ENCODE results near the gene RB1. TPM values are rescaled to one million over a fixed set of nuclear protein-coding genes. Genes with fewer than 3 reads are reported as not detected.

The RB1 gene
- total RNA-seq, 4 donors from 2014 or later: 23.0 to 62.6 (median 42.4) TPM

DNA sequence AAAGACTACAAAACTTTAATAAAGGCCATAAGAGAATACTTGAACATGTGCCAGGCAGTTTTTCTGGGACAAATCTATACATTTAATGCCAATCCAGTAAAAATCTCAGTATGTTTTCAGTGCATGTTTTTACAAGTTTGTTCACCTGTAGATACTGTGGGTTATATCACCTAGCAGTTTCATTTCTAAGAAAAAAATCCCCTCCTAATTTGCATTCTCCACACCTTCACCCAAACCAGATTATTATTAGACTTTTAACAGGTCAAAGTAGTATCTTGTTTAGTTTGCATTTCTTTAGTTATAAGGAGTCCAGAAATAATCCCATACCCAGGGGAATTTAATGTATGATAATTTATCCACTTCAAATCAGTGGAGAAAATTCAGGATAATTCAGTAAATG lies 126.3 kb downstream of the RB1 start:
- intact Hi-C loops (cut with DNase I): no loop called here
- no peaks in the 10 kb centered on the region for H3K9me3 ChIP-seq
- no peaks in the 10 kb centered on the region for H3K36me3 ChIP-seq
- TF ChIP-seq POLR2A (IDR thresholded peaks at IDR 0.05): no peak
- TF ChIP-seq, protein P1, sequence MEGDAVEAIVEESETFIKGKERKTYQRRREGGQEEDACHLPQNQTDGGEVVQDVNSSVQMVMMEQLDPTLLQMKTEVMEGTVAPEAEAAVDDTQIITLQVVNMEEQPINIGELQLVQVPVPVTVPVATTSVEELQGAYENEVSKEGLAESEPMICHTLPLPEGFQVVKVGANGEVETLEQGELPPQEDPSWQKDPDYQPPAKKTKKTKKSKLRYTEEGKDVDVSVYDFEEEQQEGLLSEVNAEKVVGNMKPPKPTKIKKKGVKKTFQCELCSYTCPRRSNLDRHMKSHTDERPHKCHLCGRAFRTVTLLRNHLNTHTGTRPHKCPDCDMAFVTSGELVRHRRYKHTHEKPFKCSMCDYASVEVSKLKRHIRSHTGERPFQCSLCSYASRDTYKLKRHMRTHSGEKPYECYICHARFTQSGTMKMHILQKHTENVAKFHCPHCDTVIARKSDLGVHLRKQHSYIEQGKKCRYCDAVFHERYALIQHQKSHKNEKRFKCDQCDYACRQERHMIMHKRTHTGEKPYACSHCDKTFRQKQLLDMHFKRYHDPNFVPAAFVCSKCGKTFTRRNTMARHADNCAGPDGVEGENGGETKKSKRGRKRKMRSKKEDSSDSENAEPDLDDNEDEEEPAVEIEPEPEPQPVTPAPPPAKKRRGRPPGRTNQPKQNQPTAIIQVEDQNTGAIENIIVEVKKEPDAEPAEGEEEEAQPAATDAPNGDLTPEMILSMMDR (IDR thresholded peaks at IDR 0.05): no peak
- H3K27me3 ChIP-seq: no peaks in the 10 kb centered on the region
- DNase-seq: no peak
- H3K4me1 ChIP-seq: peaks cover 0 to 49% (median 17%) of the 10 kb centered on the region in 3 donors
- H3K27ac ChIP-seq: no peak overlapping the region
- no peak overlapping the region for H3K4me3 ChIP-seq

DNA sequence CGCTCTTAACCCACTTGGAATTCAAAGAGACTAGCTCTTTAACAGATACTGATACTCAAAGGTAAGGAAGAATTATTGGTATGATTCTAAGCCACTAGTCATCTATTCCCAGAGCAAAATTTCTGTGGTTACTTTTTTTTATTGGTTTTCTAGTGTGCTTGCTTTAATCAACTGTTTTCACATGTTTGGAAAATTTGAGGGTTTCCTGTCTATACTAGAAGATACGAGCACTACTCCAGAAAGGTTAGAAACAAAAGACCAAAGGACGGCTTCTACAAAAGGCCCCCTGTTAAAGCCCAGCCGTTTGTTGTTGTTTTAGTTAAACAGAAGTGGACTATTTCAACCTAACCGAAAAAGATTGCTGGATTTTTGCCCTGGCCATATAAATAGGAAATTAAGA lies 127.9 kb downstream of the RB1 start:
- H3K27me3 ChIP-seq: no peaks in the 10 kb centered on the region
- H3K4me1 ChIP-seq: peaks cover 8 to 50% (median 24%) of the 10 kb centered on the region in 3 donors
- no peaks in the 10 kb centered on the region for H3K9me3 ChIP-seq
- H3K27ac ChIP-seq: peak overlapping the region in 3 of 4 donors; percentile 36 to 59 (median 45)
- H3K4me3 ChIP-seq: no peak overlapping the region
- TF ChIP-seq, protein P1 (IDR thresholded peaks at IDR 0.05): no peak
- TF ChIP-seq POLR2A (IDR thresholded peaks at IDR 0.05): no peak
- no peaks in the 10 kb centered on the region for H3K36me3 ChIP-seq
- DNase-seq: no peak
- intact Hi-C loops (cut with DNase I): no loop called here
- 51 to 68% methylated on average over 5 of the region's 5 CpGs for WGBS, 2 donors

DNA sequence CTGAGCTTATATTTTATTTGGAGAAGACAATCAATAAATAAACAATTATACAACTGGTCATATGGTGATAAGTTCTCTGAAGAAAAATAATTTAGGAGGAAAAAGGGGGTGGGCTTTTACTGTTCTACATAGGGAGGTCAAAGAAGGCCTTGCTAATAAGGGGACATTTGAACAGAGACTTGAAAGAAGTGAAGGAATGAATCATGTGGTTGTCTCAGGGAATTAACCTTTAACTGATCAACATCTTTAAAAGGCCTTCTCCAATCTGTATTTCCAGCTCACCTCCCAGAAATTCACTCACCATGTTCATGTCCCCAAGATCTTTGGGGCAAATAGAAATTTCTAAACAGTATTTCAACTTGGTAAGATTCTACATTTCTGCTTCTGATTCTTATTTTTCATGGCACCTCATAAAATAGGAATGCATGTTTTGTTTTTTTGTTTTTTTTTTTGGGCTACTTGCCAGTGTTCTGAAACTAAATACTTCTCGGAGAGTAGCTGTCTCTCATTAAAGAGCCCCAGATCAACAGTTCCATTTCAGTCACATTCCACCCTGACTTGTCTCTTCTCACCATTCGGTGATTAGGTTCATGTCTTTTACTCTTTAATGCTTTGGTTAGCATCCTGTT lies 128.6 kb downstream of the RB1 start:
- peaks cover 11 to 55% (median 30%) of the 10 kb centered on the region in 3 donors for H3K4me1 ChIP-seq
- DNase-seq: no peak
- WGBS, 2 donors: 49 to 53% methylated on average over 2 of the region's 2 CpGs

DNA sequence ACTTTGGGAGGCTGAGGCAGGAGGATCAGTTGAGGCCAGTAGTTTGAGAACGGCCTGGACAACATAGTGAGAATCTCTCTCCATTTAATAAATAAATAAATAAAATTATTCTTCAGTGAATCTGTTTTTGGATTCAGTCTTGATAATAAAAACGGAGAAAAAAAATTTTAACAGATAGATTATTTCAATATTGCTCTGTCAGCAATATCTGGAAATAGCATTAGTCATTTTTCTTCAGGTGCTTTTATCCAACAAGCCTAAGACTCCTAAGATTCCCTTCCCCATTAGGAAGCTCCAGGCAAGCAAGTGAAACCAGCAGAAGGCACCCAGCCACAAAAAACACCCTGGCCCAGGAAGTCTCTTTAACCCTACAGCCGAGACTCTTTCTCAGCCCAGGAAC lies 130.6 kb downstream of the RB1 start:
- Histone ChIP-seq H3K27ac (peak overlapping the region in 2 of 4 donors; percentile 8 to 39), H3K36me3 (no peaks in the 10 kb centered on the region), H3K27me3 (no peaks in the 10 kb centered on the region), H3K4me3 (no peak overlapping the region), H3K9me3 (no peaks in the 10 kb centered on the region), H3K4me1 (peaks cover 14 to 68% (median 41%) of the 10 kb centered on the region in 3 donors)
- TF ChIP-seq, protein P1 (IDR thresholded peaks at IDR 0.05): no peak
- no peak for TF ChIP-seq POLR2A (IDR thresholded peaks at IDR 0.05)
- intact Hi-C loops (cut with DNase I): no loop called here
- DNase-seq: no peak
- 85 to 94% methylated on average over 3 of the region's 3 CpGs for WGBS, 2 donors

More for the DNA sequence above, 128.6 kb downstream of the RB1 start:
- no peaks in the 10 kb centered on the region for H3K9me3 ChIP-seq
- no peak overlapping the region for H3K4me3 ChIP-seq
- intact Hi-C loops (cut with DNase I): no loop called here
- TF ChIP-seq, protein P1 (IDR thresholded peaks at IDR 0.05): no peak
- H3K27ac ChIP-seq: peak overlapping the region in 3 of 4 donors; percentile 36 to 59 (median 45)
- H3K27me3 ChIP-seq: no peaks in the 10 kb centered on the region
- H3K36me3 ChIP-seq: no peaks in the 10 kb centered on the region

DNA sequence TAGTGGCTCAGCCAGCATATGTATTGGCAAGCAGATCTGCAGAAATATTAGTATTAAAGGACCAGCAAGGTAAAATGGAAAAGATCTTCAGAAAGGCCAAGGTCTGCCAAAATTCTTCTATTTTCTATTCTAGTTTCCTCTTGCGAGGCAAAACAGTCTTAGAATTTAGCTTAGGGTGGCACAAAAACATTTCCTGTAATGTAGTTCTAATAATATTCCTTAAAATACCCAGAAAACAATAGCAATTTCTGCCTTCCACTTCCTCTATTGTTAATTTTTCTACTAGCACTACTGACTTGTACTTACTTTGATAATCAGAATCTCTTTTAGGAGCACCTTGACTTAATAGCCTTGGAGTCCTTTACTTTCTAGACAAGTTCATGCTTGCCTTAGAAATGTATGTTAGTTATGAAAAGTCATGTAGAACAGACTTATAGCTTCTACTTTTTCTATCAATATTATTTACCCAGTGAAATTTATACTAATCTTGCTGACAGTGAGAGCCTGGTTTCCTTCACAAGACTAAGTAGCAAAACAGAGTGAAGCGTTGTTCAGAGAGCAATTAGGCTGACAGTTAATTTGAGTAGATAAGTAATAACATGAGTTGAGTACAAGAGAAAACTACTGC lies 133.2 kb downstream of the RB1 start:
- Histone ChIP-seq H3K4me1 (peaks cover 14 to 52% (median 35%) of the 10 kb centered on the region in 3 donors), H3K27ac (peak overlapping the region; percentile 74 to 87 (median 80)), H3K27me3 (no peaks in the 10 kb centered on the region), H3K36me3 (no peaks in the 10 kb centered on the region), H3K4me3 (peak overlapping the region in 1 of 4 donors; percentile 30), H3K9me3 (no peaks in the 10 kb centered on the region)
- 31 to 35% methylated on average over 2 of the region's 2 CpGs for WGBS, 2 donors
- intact Hi-C loops (cut with DNase I): no loop called here
- DNase-seq: no peak
- TF ChIP-seq POLR2A (IDR thresholded peaks at IDR 0.05): no peak
- TF ChIP-seq, protein P1 (IDR thresholded peaks at IDR 0.05): no peak

Measured in esophagus squamous epithelium (tissue), 5 donors.